HL-60 (cell line): ENCODE data around the gene TTC16.

Source experiments
- POLR2AphosphoS5 ChIP-seq: IDR thresholded peaks from 2 replicates; pipeline ENCODE4 v1.6.1; 2012; ENCODE audit warnings: low read depth
- TF ChIP-seq, protein P1 (sequence below): IDR thresholded peaks from 2 replicates; pipeline ENCODE4 v1.6.1; 2012; ENCODE audit warnings: low read depth; ENCODE audit not compliant: insufficient replicate concordance

DNA sequence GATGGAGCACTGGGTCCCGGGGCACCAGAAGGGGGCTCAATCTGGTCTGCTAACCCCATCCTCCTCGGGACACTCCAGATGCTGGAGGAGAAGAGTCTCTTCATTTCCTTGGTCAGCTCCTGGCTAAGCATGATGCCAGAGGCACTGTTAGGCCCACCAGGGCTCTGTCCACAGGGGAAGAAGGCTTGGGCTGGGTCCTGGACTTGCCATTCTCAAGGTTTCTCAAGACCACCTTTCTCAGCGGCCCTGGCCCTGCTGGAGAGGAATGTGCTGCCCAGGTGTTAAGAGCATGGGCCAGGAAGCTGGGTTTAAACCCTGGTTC lies 54.7 kb downstream of the TTC16 start:
- TF ChIP-seq, protein P1, sequence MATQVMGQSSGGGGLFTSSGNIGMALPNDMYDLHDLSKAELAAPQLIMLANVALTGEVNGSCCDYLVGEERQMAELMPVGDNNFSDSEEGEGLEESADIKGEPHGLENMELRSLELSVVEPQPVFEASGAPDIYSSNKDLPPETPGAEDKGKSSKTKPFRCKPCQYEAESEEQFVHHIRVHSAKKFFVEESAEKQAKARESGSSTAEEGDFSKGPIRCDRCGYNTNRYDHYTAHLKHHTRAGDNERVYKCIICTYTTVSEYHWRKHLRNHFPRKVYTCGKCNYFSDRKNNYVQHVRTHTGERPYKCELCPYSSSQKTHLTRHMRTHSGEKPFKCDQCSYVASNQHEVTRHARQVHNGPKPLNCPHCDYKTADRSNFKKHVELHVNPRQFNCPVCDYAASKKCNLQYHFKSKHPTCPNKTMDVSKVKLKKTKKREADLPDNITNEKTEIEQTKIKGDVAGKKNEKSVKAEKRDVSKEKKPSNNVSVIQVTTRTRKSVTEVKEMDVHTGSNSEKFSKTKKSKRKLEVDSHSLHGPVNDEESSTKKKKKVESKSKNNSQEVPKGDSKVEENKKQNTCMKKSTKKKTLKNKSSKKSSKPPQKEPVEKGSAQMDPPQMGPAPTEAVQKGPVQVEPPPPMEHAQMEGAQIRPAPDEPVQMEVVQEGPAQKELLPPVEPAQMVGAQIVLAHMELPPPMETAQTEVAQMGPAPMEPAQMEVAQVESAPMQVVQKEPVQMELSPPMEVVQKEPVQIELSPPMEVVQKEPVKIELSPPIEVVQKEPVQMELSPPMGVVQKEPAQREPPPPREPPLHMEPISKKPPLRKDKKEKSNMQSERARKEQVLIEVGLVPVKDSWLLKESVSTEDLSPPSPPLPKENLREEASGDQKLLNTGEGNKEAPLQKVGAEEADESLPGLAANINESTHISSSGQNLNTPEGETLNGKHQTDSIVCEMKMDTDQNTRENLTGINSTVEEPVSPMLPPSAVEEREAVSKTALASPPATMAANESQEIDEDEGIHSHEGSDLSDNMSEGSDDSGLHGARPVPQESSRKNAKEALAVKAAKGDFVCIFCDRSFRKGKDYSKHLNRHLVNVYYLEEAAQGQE: no peak
- no peak for TF ChIP-seq POLR2AphosphoS5
